Measurements from ENCODE around the gene TNFSF11. TPM values are rescaled to one million over a fixed set of nuclear protein-coding genes. Genes with fewer than 3 reads are reported as not detected.

The TNFSF11 gene
- total and polyA plus RNA-seq, 7 donors, result 1.8 TPM; not detected in 6

GRCh38 chr13:42580644-42581043 lies 6.7 kb downstream of the TNFSF11 start:
- H3K4me1 ChIP-seq, result no peaks in the 10 kb centered on the region
- peaks cover 0 to 8% (median 7%) of the 10 kb centered on the region in 3 donors for H3K27me3 ChIP-seq
- H3K9me3 ChIP-seq, result no peaks in the 10 kb centered on the region
- DNase-seq, result no peak
- no peak for TF ChIP-seq CTCF (IDR thresholded peaks at IDR 0.05)
- no peak for TF ChIP-seq EP300 (IDR thresholded peaks at IDR 0.05)
- no peak for TF ChIP-seq POLR2A (IDR thresholded peaks at IDR 0.05)
- no peak for TF ChIP-seq POLR2AphosphoS5 (IDR thresholded peaks at IDR 0.05)
- intact Hi-C loops (cut with DNase I), result no loop called here
- 73 to 74% methylated on average over 6 of the region's 6 CpGs for WGBS, 2 donors
- no peaks in the 10 kb centered on the region for H3K36me3 ChIP-seq
- H3K27ac ChIP-seq, result no peak overlapping the region
- no peak overlapping the region for H3K4me3 ChIP-seq

GRCh38 chr13:42581427-42581826 lies 7.5 kb downstream of the TNFSF11 start:
- WGBS, 2 donors, result 81 to 94% methylated on average over 4 of the region's 4 CpGs
- intact Hi-C loops (cut with DNase I), result no loop called here
- H3K4me3 ChIP-seq, result no peak overlapping the region

GRCh38 chr13:42591602-42592001 lies 17.6 kb downstream of the TNFSF11 start:
- DNase-seq, result no peak
- peaks cover 0 to 14% (median 3%) of the 10 kb centered on the region in 4 donors for H3K4me1 ChIP-seq
- intact Hi-C loops (cut with DNase I), result loop anchor here (10.0 kb wide), 1 partner anchor 383 kb away; no protein-coding TSS in a partner anchor
- H3K27me3 ChIP-seq, result no peaks in the 10 kb centered on the region
- H3K36me3 ChIP-seq, result no peaks in the 10 kb centered on the region
- TF ChIP-seq POLR2AphosphoS5 (IDR thresholded peaks at IDR 0.05), result no peak
- 84 to 93% methylated on average over 4 of the region's 4 CpGs for WGBS, 2 donors
- H3K27ac ChIP-seq, result no peak overlapping the region
- no peak overlapping the region for H3K4me3 ChIP-seq
- no peaks in the 10 kb centered on the region for H3K9me3 ChIP-seq

More at GRCh38 chr13:42581427-42581826, 7.5 kb downstream of the TNFSF11 start:
- TF ChIP-seq POLR2AphosphoS5 (IDR thresholded peaks at IDR 0.05) (no peak), EP300 (IDR thresholded peaks at IDR 0.05) (no peak), CTCF (IDR thresholded peaks at IDR 0.05) (no peak), POLR2A (IDR thresholded peaks at IDR 0.05) (no peak)
- Histone ChIP-seq H3K27me3 (peaks cover 0 to 8% (median 0%) of the 10 kb centered on the region in 3 donors), H3K4me1 (no peaks in the 10 kb centered on the region), H3K36me3 (no peaks in the 10 kb centered on the region), H3K27ac (no peak overlapping the region), H3K9me3 (no peaks in the 10 kb centered on the region)
- no peak for DNase-seq

- no peak for DNase-seq
- intact Hi-C loops (cut with DNase I), result loop anchor here (10.0 kb wide), 1 partner anchor 382 kb away; no protein-coding TSS in a partner anchor
- 83 to 88% methylated on average over 8 of the region's 8 CpGs for whole genome bisulfite sequencing, 2 donors
- Histone ChIP-seq H3K9me3 (no peaks in the 10 kb centered on the region), H3K4me3 (no peak overlapping the region), H3K4me1 (peaks cover 0 to 14% (median 3%) of the 10 kb centered on the region in 4 donors), H3K36me3 (no peaks in the 10 kb centered on the region), H3K27me3 (no peaks in the 10 kb centered on the region), H3K27ac (no peak overlapping the region)
- no peak for TF ChIP-seq CTCF (IDR thresholded peaks at IDR 0.05)
- no peak for TF ChIP-seq EP300 (IDR thresholded peaks at IDR 0.05)
- no peak for TF ChIP-seq POLR2AphosphoS5 (IDR thresholded peaks at IDR 0.05)
- no peak for TF ChIP-seq POLR2A (IDR thresholded peaks at IDR 0.05)
Observed at GRCh38 chr13:42592915-42593900, 19.3 kb downstream of the TNFSF11 start.
